Cortex of kidney (tissue), 1 donor: Measurements from ENCODE around the gene OR2B6.
"Not testable (repeated sequence)": the region's sequence is repeated elsewhere in the genome, so short reads cannot be mapped to it uniquely, and the experiment has no call there.

ENCODE experiments used
- DNase-seq: peaks from one replicate; lab custom pipeline; 2025; lab: John Stamatoyannopoulos, UW

OR2B6 gene

DNA sequence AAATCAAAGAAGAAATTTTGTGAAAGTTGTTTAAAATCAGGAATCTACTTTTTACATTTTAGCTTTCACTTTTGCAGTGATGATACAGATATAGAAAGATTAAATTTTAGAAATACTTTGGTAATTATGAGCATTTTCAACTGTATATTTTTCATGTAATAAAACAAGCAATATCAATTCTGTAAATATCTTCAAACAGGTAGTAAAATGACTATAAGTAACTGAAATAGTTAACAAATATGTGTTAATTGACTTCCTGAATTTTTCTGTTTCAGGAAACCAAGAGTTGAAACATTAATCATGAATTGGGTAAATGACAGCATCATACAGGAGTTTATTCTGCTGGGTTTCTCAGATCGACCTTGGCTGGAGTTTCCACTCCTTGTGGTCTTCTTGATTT, at the start of gene OR2B6:
Gene OR2B6, plus strand, starts transcription at position 301 of the 400 bp plus-strand sequence. Its CDS starts 0 bp downstream, at position 301.
- DNase-seq, result no peak

DNA sequence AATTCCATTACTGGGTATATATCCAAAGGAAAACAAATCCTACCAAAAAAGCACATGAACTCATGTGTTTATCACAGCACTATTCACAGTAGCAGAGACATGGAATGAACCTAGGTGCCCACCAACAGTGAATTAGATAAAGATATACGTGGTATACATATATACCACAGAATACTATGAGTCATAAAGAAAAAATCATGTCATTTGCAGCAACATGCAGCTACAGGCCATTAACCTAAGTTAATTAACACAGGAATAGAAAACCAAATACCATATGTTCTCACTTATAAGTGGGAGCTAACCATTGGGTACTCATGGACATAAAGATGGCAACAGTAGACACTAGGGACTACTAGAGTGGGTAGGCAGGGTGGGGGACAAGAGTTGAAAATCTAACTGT, 49.0 kb upstream of the OR2B6 start:
- no peak for DNase-seq

DNA sequence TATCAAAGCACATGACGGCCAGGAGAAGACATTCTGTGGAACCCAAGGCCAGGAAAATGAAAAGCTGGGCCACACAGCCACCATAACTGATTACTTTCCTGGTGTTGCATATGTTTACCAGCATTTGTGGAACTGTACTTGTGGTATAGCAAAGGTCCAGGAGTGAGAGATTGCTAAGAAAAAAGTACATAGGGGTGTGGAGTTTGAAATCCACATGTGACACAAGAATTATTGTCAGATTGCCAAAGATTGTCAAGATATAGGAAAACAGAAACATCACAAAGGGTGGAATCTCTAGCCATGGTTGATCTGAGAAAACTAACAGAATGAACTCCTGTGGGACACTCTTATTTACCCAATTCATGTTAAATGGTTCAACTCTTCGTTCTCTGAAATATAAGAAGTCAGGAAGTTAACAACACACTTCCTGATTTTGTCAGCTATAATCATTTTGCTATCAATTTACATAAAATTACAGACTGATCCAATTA, 45.0 kb upstream of the OR2B6 start, which contains the start of gene OR2B2:
Gene OR2B2, minus strand, starts transcription at position 441 of the 491 bp plus-strand sequence. Its CDS starts 77 bp downstream, at position 364.
- no peak for DNase-seq

DNA sequence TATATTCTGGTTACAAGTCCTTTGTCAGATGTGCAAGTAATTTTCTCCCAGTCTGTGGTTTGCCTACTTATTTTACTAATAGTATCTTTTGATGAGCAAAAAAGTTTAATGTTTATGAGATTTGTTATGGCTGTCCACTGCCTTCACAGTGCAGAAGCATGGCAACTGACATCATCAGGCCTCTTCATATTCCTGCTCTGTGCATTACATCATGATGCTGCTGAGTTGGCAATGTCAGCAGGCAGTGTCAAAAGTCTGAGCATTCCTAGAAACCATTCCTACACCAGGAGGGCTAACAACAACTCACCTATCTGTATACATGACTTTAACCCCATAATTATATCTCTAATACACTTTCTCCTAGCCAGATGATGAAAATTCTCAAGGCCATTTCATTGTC, 34.1 kb upstream of the OR2B6 start:
- DNase-seq, result no peak

DNA sequence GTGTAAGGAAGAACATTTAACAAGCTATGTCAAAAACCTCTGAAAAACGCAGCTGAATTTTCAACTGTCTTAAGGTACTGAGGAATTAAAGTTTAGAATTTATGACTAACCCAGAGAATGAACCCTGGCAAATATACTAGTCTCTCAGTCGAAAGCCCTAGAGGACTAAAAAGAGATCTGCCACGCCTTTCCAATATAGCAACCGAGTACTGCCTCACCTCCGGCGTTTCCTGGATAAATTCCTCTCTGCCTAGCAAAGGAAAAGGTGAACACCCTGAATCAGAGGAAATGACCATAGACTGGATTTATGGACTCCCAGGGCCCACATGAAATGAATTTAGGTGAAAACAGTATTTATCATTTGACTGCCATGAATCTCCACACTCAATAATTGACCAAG, 32.9 kb upstream of the OR2B6 start:
- no peak for DNase-seq

DNA sequence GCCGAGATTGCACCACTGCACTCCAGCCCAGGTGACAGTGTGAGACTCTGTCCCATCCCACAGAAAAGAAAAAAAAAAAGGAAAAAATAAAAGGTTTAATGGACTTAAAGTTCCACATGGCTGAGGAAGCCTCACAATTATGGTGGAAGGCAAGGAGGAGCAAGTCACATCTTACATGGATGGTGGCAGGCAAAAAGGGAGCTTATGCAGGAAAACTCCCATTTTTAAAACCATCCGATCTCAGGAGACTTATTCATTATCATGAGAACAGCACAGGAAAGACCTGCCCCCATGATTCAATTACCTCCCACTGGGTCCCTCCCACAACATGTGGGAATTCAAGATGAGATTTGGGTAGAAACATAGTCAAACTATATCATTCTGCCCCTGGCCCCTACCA, 29.0 kb upstream of the OR2B6 start:
- DNase-seq, result not testable (repeated sequence)

DNA sequence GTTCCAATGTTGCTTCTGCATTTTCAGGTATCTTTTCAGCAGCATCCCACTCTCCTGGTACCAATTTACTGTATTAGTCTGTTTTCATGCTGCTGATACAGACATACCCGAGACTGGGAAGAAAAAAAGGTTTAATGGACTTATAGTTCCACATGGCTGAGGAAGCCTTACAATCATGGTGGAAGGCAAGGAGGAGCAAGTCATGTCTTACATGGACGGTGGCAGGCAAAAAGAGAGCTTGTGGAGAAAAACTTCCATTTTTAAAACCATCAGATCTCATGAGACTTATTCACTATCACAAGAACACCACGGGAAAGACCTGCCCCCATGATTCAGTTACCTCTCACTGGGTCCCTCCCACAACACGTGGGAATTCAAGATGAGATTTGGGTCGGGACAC, 27.1 kb upstream of the OR2B6 start:
- not testable (repeated sequence) for DNase-seq

DNA sequence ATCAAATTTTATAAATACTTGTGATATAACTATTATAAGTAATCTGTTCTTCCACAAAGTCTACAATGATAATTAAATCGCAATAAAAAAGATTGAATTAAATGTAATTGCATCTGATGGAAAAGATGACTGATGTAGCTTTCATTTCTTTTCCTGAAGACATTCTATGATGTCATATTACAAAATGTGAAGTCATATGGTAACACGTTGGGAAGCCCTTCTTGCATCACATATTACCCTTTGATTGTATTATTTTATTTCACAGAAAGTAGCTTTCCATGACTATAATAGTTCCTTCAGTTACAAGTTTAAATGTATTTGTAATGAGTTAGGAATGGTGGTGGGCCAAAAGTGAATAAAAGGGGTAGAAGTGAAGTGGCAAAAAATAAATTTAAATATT, 25.8 kb upstream of the OR2B6 start:
- DNase-seq, result no peak

DNA sequence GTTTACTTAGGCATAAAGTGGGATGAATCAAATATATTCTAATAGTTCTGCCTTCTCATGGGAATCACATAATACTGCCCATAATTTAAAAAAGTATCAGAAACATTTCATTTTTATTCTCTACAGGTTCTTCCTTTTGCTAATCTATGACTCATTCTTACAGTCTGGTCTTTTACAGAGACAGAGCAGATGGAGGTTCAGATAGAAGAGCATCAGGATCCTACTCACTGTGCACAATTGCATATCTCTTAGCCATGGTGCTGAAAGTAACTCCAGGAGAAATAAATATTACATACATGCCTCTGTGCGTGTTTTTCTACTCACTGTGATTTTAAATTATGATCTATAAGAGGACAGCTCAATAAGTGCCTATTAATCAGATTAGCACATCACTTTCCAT, 16.3 kb upstream of the OR2B6 start:
- DNase-seq, result no peak

DNA sequence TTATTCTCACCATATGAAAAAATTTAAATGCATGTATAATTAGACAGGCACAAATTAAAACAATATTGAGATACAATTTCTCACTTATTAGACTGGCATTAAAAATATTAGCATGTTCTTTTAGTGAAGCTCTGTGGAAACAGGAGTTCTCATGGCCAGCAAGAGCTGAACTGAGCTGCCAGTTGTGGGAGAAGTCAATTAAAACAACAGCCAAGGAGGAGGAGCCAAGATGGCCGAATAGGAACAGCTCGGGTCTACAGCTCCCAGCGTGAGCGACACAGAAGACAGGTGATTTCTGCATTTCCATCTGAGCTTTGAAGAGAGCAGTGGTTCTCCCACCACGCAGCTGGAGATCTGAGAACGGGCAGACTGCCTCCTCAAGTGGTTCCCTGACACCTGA, 14.0 kb upstream of the OR2B6 start:
- not testable (repeated sequence) for DNase-seq

DNA sequence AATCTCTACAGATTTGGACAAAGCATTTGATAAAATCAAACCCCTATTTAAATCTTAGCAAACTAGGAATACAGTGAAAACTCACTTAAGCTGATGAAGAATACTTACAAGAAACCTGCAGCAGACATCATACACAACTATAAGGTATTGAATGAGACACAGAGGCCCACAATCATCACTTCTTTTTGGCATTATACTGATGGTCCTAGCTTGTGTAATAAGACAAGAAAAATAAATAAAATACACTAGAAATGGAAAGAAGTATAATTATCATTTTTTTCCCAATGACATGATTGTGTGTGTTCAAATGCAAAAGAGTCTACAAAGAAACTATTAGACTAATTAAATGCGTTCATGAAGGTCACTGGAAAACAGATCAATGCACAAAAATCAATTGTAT, 8.8 kb upstream of the OR2B6 start:
- DNase-seq, result no peak

DNA sequence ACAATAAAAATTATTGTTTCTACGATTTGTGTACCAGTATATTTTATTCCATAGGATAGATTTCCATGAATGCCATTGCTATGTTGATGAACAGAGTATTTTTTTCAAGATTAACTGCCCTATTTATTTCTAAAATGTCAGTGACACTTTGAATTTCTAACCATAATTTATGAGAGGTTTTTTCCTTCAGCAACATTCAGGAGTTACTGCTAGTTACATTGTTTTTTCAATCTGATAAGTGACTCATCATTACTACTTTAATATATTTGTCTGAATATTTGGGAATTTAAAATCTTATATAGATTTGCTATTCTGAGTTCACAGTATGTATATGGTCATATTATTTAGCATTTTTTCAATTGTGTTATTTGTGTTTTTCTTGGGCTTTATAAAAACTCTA, 6.0 kb upstream of the OR2B6 start:
- DNase-seq, result no peak

DNA sequence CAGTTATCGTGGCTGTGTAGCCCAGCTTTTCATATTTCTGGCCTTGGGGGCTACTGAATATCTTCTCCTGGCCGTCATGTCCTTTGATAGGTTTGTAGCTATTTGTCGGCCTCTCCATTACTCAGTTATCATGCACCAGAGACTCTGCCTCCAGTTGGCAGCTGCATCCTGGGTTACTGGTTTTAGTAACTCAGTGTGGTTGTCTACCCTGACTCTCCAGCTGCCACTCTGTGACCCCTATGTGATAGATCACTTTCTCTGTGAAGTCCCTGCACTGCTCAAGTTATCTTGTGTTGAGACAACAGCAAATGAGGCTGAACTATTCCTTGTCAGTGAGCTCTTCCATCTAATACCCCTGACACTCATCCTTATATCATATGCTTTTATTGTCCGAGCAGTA, 475 bp downstream of the OR2B6 start:
- no peak for DNase-seq

DNA sequence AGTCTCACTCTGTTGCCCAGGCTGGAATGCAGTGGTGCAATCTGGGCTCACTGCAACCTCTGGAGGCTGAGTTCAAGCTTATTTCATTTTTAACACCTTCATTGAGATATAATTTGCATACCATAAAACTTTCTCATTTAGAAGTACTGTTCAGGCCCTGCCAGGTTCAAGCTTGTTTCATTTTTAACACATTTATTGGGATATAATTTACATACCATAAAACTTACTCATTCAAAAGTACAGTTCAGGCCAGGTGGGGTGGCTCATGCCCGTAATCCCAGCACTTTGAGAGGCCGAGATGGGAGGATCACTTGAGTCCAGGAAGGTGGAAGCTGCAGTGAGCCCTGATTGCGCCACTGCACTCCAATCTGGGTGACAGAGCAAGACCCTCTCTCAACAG, 5.5 kb downstream of the OR2B6 start:
- no peak for DNase-seq

DNA sequence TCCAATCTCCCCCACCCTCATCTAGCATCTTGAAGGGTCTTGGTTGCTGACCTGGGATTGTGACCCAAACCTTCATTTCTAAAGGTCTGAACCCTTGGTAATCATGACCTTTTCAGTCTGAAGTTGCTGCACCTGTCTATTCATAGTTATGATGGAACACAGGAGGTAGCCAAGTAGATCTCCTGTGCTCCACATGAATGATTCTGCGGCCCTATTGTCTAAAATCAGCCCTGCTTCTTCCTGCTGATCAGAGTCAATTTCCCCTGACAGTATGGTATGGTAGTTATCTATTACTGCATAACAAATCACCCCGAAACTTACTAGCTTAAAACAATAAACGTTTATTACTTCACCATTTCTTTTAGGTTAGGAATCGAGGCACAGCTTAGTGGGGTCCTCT, 9.0 kb downstream of the OR2B6 start:
- no peak for DNase-seq

DNA sequence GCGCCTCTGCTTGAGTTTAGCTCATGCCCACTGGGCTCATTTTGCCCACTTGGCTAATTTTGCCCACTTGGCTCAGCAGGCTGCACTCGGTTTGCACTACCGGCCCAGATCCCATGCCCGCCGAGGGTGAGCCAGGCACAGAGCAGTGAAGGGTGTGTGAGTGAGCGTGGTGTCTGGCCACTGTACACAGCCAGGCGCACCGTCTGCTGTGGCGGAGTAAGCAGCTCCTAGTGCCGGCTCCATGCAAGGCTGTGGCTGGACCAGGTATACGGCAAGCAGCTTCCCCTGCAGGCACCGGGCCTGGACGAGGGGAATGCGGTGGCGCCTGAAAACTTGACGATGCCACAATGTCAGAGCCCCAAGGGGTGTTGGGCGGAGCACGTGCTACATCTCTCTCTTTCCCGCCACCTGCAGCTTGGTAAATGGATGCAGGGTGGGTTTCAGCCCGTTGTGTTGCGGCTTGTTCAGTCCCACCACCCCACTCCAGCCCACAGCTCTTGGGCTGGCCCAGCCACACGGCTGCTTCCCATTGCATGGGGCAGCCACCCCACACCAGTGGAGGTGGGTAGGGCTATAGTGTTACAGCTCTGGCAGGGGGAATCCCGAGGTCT, 9.9 kb downstream of the OR2B6 start:
- DNase-seq, result no peak

DNA sequence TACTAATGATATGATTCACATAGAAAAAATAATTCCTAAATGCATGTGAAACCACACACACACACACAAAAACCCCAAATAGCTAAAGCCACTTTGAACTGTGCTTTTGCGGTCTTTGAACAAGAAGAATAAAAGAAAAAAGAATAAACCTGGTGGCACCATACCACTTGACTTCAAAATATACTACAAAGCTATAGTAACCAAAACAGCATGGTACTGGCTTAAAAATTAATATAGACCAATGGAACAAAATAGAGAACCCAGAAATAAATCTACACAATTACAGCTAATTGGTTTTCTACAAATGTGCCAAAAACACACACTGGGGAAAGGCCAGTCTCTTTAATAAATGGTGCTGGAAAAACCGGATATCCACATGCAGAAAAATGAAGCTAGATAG, 13.4 kb downstream of the OR2B6 start:
- DNase-seq, result no peak

DNA sequence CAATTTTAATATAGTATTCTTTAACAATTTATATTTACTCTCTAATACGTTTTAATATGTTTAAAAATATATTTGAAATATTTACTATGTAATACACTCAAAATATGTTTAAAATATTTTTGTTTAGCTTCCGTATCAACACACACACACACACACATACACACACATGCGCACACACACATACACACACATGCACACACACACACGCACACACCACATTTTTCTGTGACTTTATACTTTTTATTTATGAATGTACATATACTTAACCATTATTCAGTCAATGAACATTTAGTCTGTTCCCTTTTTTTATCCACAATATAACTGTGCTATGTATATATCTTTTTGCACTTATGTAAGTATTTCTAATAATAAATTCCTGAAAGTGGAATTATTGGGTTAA, 15.7 kb downstream of the OR2B6 start:
- DNase-seq, result no peak

DNA sequence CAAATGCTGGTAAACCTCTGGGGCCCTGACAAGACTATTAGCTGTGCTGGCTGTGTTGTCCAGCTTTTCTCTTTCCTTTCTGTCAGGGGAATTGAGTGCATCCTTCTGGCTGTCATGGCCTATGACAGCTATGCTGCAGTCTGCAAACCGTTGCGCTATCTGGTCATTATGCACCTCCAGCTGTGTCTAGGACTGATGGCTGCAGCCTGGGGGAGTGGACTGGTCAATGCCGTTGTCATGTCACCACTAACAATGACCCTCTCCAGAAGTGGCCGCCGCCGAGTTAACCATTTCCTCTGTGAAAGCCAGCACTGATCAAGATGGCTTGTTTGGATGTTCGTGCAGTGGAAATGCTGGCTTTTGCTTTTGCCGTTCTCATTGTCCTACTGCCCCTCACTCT, 20.3 kb downstream of the OR2B6 start:
- DNase-seq, result no peak

DNA sequence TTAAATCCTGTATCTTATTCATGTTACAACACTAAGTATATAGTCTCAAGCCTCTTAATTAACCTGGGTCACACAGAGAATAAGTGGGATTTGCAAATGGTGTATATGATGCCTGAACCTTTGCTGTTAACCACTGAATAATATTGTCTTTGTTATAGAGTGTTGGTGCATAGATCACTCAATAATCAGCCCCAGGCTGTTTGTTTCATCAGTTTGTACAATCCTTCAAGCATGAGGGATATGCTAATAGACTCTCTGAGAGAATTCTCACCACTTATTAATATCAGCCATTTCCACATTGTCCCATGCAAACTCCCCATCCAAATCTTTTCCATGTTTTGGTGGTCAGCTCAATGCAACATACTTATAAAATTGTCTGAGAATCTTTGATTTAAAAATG, 21.7 kb downstream of the OR2B6 start:
- no peak for DNase-seq

DNA sequence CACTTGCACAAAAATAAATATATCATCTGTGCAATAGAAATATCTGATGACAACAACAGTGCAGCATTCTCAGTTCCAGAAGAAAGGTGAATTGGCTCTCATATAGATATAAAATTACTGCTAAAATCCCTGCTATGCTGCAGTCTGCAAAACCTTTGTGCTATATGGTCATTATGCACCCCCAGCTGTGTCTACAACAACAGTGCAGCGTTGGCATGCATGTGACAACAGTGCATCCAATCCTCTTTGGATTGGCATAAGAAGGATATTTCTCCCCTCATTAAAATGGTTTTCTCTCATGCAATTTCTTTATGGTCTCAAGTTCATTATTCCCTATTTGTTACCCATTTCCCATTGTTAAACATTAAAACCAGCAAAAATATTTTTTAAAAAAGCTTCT, 23.1 kb downstream of the OR2B6 start:
- no peak for DNase-seq

DNA sequence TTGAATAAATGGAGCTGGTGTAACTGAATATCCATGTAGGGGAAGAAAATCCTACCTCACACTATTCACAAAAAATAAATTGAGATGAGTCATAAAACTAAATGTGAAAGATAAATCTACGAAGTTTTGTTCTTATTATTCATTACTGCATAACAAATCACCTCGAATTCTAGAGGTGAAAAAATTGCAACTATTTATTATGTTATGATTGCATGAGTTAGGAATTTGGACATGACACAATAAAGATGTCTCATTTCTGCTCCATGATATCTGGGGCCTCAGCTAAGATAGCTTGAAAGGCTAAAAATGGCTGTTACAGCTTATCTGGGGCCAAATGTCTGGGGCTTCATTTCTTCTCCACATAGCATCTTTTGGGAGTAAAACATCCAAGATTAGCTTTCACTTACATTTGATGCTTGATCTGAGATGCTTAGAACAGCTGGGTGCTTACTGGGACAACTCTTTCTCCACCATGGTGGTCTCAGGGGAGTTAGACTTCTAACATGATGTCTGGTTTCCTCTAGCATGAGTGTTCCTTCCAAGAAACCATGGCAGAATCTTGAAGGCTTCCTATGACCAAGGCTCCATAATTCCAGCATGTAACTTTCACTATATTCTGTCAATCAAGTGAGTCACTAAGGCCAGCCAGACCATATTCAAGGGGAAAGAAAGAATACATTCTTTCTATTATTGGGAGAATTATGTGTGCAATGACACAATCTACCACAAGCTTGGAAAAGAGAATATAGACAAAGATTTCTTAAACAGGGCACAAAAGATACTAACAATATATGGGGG, 30.1 kb downstream of the OR2B6 start:
- DNase-seq, result no peak

DNA sequence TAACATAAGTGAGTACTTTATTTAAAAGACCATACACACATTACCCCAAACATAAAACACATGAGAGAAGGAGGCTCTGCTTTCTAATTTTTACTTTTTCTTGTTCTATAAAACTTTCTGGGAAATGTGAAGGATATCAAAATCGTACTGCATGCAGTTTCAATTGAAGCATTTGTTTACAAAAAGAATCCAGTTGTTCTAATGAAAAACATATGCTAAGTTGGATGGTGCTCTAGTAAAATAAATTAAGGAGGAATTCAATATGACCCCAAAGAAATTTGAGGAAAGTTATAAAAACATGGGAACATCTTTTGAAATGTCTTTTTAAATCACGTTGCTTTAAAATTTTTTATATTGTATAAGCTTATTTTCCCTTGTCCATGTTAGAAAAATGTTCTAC, 37.6 kb downstream of the OR2B6 start:
- no peak for DNase-seq
